Ramos (cell line): ENCODE results near the gene NEO1.

ENCODE experiments used
- in situ Hi-C: fragments of 300-500 bp; cut with MboI; formaldehyde crosslinking; loops from one replicate; pipeline ENCODE4 v1.14.3; 2022; ENCODE audit warnings: low sequenced_read_pairs; ENCODE audit not compliant: unreplicated experiment

The NEO1 gene

DNA sequence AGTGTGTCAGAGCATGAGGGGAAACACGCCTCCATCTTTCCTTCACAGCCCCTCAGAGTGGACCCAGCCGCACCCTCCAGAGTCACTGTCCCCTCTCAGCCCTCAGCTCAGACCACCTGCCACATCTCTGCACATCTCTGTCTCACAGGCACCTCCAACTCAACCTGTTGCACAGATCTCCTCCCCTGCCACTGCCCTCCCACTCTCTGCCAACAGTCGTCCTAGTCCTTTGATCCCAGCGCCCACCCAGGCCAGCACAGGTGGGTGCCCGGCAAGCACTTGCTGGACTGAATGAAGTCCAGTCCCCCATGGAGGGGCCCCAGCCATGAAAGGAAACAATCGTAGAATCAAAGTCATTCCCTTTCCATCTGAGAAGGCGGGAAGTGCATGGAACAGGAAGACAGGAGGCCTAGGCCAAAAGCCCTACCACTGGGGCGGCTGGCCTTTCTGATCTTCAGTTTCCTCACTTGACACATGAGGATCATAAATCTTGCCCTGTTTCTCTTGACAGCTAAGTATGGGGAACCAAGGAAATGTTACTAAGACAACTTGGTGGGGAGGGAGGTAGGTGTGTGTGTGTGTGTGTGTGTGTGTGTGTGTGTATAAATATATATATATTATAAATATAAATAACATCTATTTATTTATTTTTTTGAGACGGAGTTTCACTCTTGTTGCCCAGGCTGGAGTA is 288.4 kb downstream of the NEO1 start:
- in situ Hi-C loops: no loop called here

DNA sequence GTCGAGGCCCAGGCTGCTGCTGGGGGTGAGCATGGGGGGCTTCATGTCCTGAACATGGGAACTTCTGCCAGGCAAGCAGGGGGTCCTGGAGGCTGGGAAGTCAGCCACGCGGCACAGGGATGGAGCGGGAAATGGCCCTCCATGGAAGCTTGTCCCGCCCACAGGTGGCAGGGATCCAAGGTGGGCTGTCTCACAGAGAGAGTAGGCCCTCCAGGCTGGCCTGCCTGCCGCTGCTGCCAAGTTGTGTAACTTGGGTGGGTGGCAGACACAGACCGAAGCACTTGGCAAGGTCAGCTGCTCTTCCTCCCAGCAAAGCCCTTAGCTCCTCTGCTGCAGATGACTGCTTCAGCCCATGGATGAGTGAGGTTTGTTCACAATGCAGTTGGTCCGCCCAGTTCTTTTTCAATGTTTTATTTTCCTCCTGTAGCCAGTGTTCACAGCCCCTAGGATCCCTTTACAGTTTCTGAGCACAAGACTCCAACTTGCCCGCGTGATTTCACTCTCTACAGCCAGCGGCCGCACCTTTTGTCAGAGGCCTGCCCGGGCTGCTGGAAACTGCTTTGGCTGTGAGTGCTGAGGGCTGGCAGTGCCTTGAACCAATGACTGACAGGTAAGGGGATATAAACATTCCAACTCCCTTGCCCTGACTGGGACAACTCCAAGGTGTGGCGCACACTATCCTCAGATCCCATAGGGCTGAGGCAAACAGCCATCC is 289.8 kb downstream of the NEO1 start:
- in situ Hi-C loops: no loop called here

DNA sequence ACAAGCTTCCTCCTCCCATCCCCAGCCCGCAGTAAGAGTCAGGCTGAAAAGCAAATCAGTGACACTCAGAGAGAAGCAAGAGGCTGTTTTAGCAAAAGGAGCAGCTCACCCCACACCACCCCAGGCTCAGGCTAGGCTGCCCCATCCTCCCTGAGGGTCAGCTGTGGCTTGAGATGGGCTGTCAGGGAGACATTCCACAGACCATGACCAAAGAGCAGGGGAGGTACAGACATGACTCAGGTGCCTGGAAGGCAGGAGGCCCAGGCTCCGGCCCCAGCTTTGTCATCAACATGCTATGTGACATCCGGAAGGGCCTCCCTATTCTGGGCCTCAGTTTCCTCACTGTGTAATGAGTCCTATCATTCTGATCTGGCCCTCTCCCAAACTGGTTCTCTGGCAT is 291.8 kb downstream of the NEO1 start:
- in situ Hi-C loops: no loop called here

DNA sequence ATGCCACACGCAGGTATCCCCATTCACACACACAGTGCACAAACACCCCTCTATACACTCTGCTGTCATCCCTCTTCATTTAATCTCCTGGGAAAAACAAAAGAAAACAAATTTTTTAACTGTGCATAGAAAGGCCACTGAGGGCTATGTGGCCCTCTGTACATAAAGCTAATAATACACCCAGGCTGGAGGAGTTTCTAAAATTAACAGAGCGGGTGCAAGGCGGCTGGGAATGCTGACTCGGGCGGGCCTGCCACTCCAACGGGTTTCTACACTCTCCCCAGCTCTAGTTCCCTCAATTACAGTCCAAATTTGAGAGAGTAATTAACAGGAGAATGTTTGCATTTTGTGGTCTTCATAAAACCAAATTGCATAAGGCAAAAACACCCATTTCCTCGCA is 293.4 kb downstream of the NEO1 start:
- in situ Hi-C loops: no loop called here

DNA sequence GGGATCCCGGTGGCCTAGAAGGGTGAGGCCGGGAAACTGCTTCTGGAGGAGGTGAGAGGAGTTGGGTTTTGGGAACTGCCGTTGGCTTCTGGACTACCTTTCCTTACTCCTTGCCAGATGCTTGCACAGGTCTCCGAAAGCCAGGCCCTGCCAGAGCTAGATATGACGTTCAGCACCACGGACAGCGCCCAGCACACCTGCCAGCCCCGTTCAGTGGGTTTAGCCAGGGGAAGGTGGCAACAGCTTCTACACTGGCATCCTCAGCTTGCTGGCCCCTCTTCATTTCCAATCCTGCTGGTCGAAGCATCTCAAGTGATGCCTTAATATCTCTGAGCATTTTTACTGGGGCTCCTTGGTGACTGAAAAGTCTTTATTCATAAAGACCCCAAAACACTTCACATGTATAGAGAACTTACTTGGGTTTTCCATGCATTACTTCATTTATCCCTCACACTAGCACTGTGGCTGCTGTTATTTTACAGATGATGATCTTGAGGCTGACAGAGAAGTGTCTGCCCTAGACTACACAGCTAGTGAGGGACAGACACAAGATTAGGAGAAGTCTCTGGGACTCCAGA is 294.6 kb downstream of the NEO1 start:
- in situ Hi-C loops: no loop called here

DNA sequence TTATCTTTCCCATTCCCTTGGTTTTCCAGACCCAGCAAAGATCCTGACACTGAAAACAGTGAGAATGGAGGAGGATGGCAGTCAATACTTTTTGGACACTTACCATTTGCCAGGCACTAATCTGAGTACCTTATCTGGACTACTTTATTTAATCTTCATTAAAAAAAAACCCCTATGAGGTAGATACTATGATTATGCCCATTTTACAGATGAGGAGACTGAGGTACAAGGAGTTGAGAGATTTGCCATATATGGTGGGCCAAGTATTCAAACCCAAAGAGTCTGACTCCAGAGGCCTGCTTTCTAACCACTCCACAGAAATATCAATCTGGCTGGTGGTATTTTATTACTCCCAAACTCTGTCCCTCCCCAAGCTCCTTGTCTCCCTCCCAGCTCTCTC is 296.9 kb downstream of the NEO1 start:
- in situ Hi-C loops: no loop called here

GRCh38 chr15:73352082-73352481 is 299.8 kb downstream of the NEO1 start:
- in situ Hi-C loops: no loop called here

GRCh38 chr15:73353734-73354133 is 301.5 kb downstream of the NEO1 start:
- in situ Hi-C loops: no loop called here

DNA sequence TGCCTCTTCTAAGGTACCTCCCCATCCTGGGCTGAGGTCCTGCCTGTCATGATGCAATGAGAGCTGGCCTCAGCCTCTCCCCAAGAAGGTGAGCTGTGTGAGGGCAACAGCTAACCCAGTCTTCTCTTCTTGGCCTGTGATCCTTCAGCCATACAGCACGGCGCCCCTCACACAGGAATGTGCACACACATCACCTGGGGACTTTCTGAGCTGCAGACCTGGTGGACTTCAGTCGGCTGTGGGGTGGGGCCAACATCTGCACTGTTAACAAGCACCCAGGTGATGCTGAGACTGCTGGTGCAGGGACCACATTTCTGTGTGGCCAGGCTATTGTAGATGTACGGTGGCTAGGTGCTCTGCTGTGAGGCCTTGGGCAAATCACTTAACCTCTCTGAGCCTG is 302.0 kb downstream of the NEO1 start:
- in situ Hi-C loops: no loop called here
